ENCODE measurements around the gene ASB10.

ASB10 gene

GRCh38 chr7:151187409-151188251, 580 bp upstream of the ASB10 start:
- H3K27ac Mint-ChIP-seq = peak overlapping the region; percentile 21
- no peaks in the 10 kb centered on the region for H3K9me3 Mint-ChIP-seq
- DNase-seq (no peak), ATAC-seq (replicated peaks) (no peak)
- H3K4me3 Mint-ChIP-seq = no peak overlapping the region
- no peaks in the 10 kb centered on the region for H3K36me3 Mint-ChIP-seq
- peaks cover 37 to 51% of the 10 kb centered on the region in 2 donors for H3K27me3 Mint-ChIP-seq
- H3K4me1 Mint-ChIP-seq = peaks cover 7 to 25% of the 10 kb centered on the region in 2 donors

GRCh38 chr7:151185762-151186639, 1.0 kb downstream of the ASB10 start:
- DNase-seq (no peak), ATAC-seq (replicated peaks) (no peak)
- peaks cover 7 to 25% of the 10 kb centered on the region in 2 donors for H3K4me1 Mint-ChIP-seq
- H3K36me3 Mint-ChIP-seq = no peaks in the 10 kb centered on the region
- no peak overlapping the region for H3K27ac Mint-ChIP-seq
- H3K4me3 Mint-ChIP-seq = no peak overlapping the region
- peaks cover 39 to 60% of the 10 kb centered on the region in 2 donors for H3K27me3 Mint-ChIP-seq
- no peaks in the 10 kb centered on the region for H3K9me3 Mint-ChIP-seq

GRCh38 chr7:151181011-151181431, 6.0 kb downstream of the ASB10 start:
- H3K36me3 Mint-ChIP-seq = no peaks in the 10 kb centered on the region
- peaks cover 43 to 65% of the 10 kb centered on the region in 2 donors for H3K27me3 Mint-ChIP-seq
- H3K27ac Mint-ChIP-seq = no peak overlapping the region
- DNase-seq = no peak
- no peak for ATAC-seq (replicated peaks)
- H3K4me1 Mint-ChIP-seq = no peaks in the 10 kb centered on the region
- H3K9me3 Mint-ChIP-seq = no peaks in the 10 kb centered on the region
- no peak overlapping the region for H3K4me3 Mint-ChIP-seq

- Mint-ChIP-seq H3K36me3 (no peaks in the 10 kb centered on the region), H3K27ac (no peak overlapping the region), H3K4me1 (no peaks in the 10 kb centered on the region), H3K9me3 (no peaks in the 10 kb centered on the region), H3K4me3 (no peak overlapping the region), H3K27me3 (peaks cover 49 to 75% of the 10 kb centered on the region in 2 donors)
- no peak for DNase-seq
- ATAC-seq (replicated peaks) = no peak
These were observed 7.1 kb downstream of the ASB10 start for GRCh38 chr7:151179946-151180345.

GRCh38 chr7:151179287-151179860, 7.7 kb downstream of the ASB10 start:
- no peak overlapping the region for H3K4me3 Mint-ChIP-seq
- no peak overlapping the region for H3K27ac Mint-ChIP-seq
- DNase-seq (no peak), ATAC-seq (replicated peaks) (no peak)
- peaks cover 0 to 2% of the 10 kb centered on the region in 2 donors for H3K9me3 Mint-ChIP-seq
- H3K27me3 Mint-ChIP-seq = peaks cover 49 to 76% of the 10 kb centered on the region in 2 donors
- peaks cover 0 to 3% of the 10 kb centered on the region in 2 donors for H3K36me3 Mint-ChIP-seq
- H3K4me1 Mint-ChIP-seq = no peaks in the 10 kb centered on the region

- DNase-seq (no peak), ATAC-seq (replicated peaks) (no peak)
- Mint-ChIP-seq H3K4me1 (no peaks in the 10 kb centered on the region), H3K4me3 (no peak overlapping the region), H3K36me3 (peaks cover 0 to 3% of the 10 kb centered on the region in 2 donors), H3K27me3 (peaks cover 48 to 71% of the 10 kb centered on the region in 2 donors), H3K9me3 (peaks cover 0 to 2% of the 10 kb centered on the region in 2 donors), H3K27ac (no peak overlapping the region)
These were observed 8.2 kb downstream of the ASB10 start for GRCh38 chr7:151178831-151179230.

- ATAC-seq (replicated peaks) (no peak), DNase-seq (no peak)
- Mint-ChIP-seq H3K36me3 (peaks cover 0 to 3% of the 10 kb centered on the region in 2 donors), H3K27me3 (peaks cover 54 to 75% of the 10 kb centered on the region in 2 donors), H3K27ac (no peak overlapping the region), H3K4me1 (no peaks in the 10 kb centered on the region), H3K4me3 (no peak overlapping the region), H3K9me3 (peaks cover 0 to 2% of the 10 kb centered on the region in 2 donors)
These were observed 8.8 kb downstream of the ASB10 start for GRCh38 chr7:151178236-151178635.

- Mint-ChIP-seq H3K4me1 (peaks cover 4 to 6% of the 10 kb centered on the region in 2 donors), H3K36me3 (peaks cover 3% of the 10 kb centered on the region in 2 donors), H3K4me3 (no peak overlapping the region), H3K9me3 (peaks cover 0 to 2% of the 10 kb centered on the region in 2 donors), H3K27me3 (peaks cover 63 to 83% of the 10 kb centered on the region in 2 donors), H3K27ac (no peak overlapping the region)
- no peak for ATAC-seq (replicated peaks)
- no peak for DNase-seq
These were observed 9.7 kb downstream of the ASB10 start for GRCh38 chr7:151177310-151177709.

GRCh38 chr7:151176401-151176800, 10.6 kb downstream of the ASB10 start:
- H3K27me3 Mint-ChIP-seq = peaks cover 60 to 83% of the 10 kb centered on the region in 2 donors
- peaks cover 3% of the 10 kb centered on the region in 2 donors for H3K36me3 Mint-ChIP-seq
- peaks cover 6 to 8% of the 10 kb centered on the region in 2 donors for H3K4me1 Mint-ChIP-seq
- DNase-seq (no peak), ATAC-seq (replicated peaks) (no peak)
- H3K9me3 Mint-ChIP-seq = peaks cover 0 to 2% of the 10 kb centered on the region in 2 donors
- H3K27ac Mint-ChIP-seq = no peak overlapping the region
- no peak overlapping the region for H3K4me3 Mint-ChIP-seq

GRCh38 chr7:151175793-151176311, 11.2 kb downstream of the ASB10 start:
- peaks cover 66 to 87% of the 10 kb centered on the region in 2 donors for H3K27me3 Mint-ChIP-seq
- H3K36me3 Mint-ChIP-seq = peaks cover 3% of the 10 kb centered on the region in 2 donors
- H3K27ac Mint-ChIP-seq = no peak overlapping the region
- DNase-seq (no peak), ATAC-seq (replicated peaks) (no peak)
- no peak overlapping the region for H3K4me3 Mint-ChIP-seq
- peaks cover 6 to 8% of the 10 kb centered on the region in 2 donors for H3K4me1 Mint-ChIP-seq
- H3K9me3 Mint-ChIP-seq = peaks cover 0 to 2% of the 10 kb centered on the region in 2 donors

GRCh38 chr7:151175047-151175792, 11.8 kb downstream of the ASB10 start:
- no peak overlapping the region for H3K27ac Mint-ChIP-seq
- H3K36me3 Mint-ChIP-seq = peaks cover 3% of the 10 kb centered on the region in 2 donors
- peaks cover 61 to 84% of the 10 kb centered on the region in 2 donors for H3K27me3 Mint-ChIP-seq
- H3K4me3 Mint-ChIP-seq = no peak overlapping the region
- peak in 1 of 2 donors; percentile 6 for ATAC-seq (replicated peaks)
- peaks cover 0 to 2% of the 10 kb centered on the region in 2 donors for H3K9me3 Mint-ChIP-seq
- DNase-seq = no peak
- H3K4me1 Mint-ChIP-seq = peaks cover 6 to 8% of the 10 kb centered on the region in 2 donors

GRCh38 chr7:151174246-151175046, 12.6 kb downstream of the ASB10 start:
- peaks cover 6 to 8% of the 10 kb centered on the region in 2 donors for H3K4me1 Mint-ChIP-seq
- H3K27me3 Mint-ChIP-seq = peaks cover 60 to 83% of the 10 kb centered on the region in 2 donors
- H3K36me3 Mint-ChIP-seq = peaks cover 3% of the 10 kb centered on the region in 2 donors
- peak in 1 of 2 donors; percentile 36 for ATAC-seq (replicated peaks)
- no peak overlapping the region for H3K27ac Mint-ChIP-seq
- DNase-seq = no peak
- H3K4me3 Mint-ChIP-seq = no peak overlapping the region
- H3K9me3 Mint-ChIP-seq = peaks cover 0 to 2% of the 10 kb centered on the region in 2 donors
